ENCODE data around the gene SEMA4G.

DNA sequence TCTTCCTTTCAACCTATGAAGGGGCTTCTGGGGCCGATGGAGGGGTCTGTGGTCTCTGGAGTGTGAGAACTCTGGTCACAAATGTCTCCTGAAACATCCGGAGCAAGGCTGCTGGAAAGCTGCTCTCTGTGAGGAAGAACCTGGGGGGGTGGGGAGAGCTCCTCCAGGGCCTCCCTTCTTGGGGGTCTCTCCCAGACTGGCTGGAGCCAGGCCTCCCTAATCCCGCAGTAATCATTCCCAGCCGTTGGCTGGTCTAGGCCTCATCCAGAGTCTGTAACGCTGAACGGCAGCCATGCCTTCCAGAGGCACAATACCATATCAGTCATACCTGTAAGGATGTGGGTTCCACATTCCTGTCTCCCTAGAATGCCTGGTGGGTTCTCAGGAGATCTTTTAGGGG is 25.9 kb downstream of the SEMA4G start:
- TF ChIP-seq SUZ12 (IDR thresholded peaks at IDR 0.05; ENCODE audit: extremely low read depth, insufficient read depth, insufficient read length) (no peak), ZNF274 (IDR thresholded peaks at IDR 0.05; ENCODE audit: low read depth, low read length) (no peak), YY1 (IDR thresholded peaks at IDR 0.05; ENCODE audit: insufficient read depth, insufficient read length) (no peak)

Measured in NT2/D1 (cell line).